Brain microvascular endothelial cell (primary cell): Measurements from ENCODE around the gene GAPVD1.
"Not testable (repeated sequence)": the region's sequence is repeated elsewhere in the genome, so short reads cannot be mapped to it uniquely, and the experiment has no call there.

Source experiments
- DNase-seq: peaks from one replicate; pipeline ENCODE4 v3.0.0-alpha.2; 2020
- H3K27ac ChIP-seq: fragments of 250-450 bp; sonication (Bioruptor Pico); 2 replicates; pipeline ENCODE4 v1.5.1; 2020; ENCODE audit warnings: mild to moderate bottlenecking, moderate library complexity
- H3K27me3 ChIP-seq: fragments of 250-450 bp; sonication (Bioruptor Pico); replicated peaks from 2 replicates; pipeline ENCODE4 v1.5.1; 2020; ENCODE audit warnings: mild to moderate bottlenecking
- H3K36me3 ChIP-seq: fragments of 250-450 bp; sonication (Bioruptor Pico); replicated peaks from 2 replicates; pipeline ENCODE4 v1.5.1; 2020; ENCODE audit warnings: mild to moderate bottlenecking
- H3K4me3 ChIP-seq: 2 replicates; pipeline ENCODE4 v1.5.1; 2011; ENCODE audit warnings: low read depth, mild to moderate bottlenecking, control low read depth, low read length, moderate library complexity
- in situ Hi-C: cut with HindIII; loops from 2 replicates; pipeline ENCODE4 v1.10.0; 2017; ENCODE audit warnings: low sequenced_read_pairs, low pct_ligation_motif_present
- TF ChIP-seq, protein P1 (sequence below): IDR thresholded peaks from 2 replicates; pipeline ENCODE4 v1.5.1; 2011; ENCODE audit warnings: low read depth, mild to moderate bottlenecking, moderate library complexity, low read length, control low read depth, inconsistent platforms; ENCODE audit errors: missing control alignments

Gene GAPVD1

GRCh38 chr9:125295657-125296056 lies 34.0 kb downstream of the GAPVD1 start:
- DNase-seq: no peak
- TF ChIP-seq, protein P1, sequence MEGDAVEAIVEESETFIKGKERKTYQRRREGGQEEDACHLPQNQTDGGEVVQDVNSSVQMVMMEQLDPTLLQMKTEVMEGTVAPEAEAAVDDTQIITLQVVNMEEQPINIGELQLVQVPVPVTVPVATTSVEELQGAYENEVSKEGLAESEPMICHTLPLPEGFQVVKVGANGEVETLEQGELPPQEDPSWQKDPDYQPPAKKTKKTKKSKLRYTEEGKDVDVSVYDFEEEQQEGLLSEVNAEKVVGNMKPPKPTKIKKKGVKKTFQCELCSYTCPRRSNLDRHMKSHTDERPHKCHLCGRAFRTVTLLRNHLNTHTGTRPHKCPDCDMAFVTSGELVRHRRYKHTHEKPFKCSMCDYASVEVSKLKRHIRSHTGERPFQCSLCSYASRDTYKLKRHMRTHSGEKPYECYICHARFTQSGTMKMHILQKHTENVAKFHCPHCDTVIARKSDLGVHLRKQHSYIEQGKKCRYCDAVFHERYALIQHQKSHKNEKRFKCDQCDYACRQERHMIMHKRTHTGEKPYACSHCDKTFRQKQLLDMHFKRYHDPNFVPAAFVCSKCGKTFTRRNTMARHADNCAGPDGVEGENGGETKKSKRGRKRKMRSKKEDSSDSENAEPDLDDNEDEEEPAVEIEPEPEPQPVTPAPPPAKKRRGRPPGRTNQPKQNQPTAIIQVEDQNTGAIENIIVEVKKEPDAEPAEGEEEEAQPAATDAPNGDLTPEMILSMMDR: no peak
- Histone ChIP-seq H3K27me3 (no peaks in the 10 kb centered on the region), H3K36me3 (peaks cover 4% of the 10 kb centered on the region), H3K4me3 (no peak overlapping the region), H3K27ac (no peak overlapping the region)
- in situ Hi-C loops: no loop called here

DNA sequence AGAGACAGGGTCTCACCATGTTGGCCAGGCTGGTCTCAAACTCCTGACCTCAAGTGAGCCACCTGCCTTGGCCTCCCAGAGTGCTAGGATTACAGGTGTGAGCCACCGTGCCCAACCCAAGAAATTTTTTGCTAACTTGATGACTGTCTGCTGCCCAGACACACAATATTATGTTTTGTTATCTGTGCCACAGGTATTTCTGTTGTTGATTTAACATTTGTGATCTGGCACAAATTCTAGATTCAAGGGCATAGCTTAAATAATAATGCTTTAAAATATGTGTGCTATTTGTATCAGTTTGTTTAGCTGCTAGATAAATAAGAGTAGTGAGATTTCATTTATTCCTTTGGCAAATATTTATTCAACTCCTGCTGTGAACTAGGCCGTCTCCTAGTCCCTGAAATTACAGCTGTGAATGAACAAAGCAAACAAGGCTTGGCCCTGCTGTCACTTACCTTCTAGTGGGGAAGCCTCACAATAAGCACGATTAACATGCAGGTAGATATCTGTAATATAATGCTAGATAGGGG lies 35.3 kb downstream of the GAPVD1 start:
- no peak for DNase-seq
- in situ Hi-C loops: no loop called here
- TF ChIP-seq, protein P1: no peak

GRCh38 chr9:125297917-125298316 lies 36.3 kb downstream of the GAPVD1 start:
- no peaks in the 10 kb centered on the region for H3K27me3 ChIP-seq
- in situ Hi-C loops: no loop called here
- H3K36me3 ChIP-seq: peaks cover 12% of the 10 kb centered on the region
- no peak overlapping the region for H3K27ac ChIP-seq
- no peak for DNase-seq
- H3K4me3 ChIP-seq: no peak overlapping the region
- TF ChIP-seq, protein P1: no peak

More for the DNA sequence above, 35.3 kb downstream of the GAPVD1 start:
- no peak overlapping the region for H3K27ac ChIP-seq
- H3K36me3 ChIP-seq: peaks cover 4% of the 10 kb centered on the region
- H3K27me3 ChIP-seq: no peaks in the 10 kb centered on the region
- H3K4me3 ChIP-seq: no peak overlapping the region

DNA sequence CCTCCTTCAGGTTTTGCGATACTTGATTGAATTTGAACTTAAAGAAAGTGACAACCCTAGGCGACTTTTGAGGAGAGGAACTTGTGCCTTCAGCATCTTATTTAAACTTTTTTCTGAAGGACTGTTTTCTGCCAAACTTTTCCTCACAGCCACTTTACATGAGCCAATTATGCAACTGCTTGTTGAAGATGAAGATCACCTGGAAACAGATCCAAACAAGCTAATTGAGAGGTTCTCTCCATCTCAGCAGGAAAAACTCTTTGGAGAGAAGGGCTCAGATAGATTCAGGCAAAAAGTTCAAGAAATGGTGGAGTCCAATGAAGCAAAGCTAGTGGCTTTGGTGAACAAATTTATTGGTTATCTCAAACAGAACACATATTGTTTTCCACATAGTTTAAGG lies 40.6 kb downstream of the GAPVD1 start:
- in situ Hi-C loops: no loop called here
- no peak for DNase-seq
- TF ChIP-seq, protein P1: no peak
- Histone ChIP-seq H3K36me3 (peaks cover 20% of the 10 kb centered on the region), H3K27ac (no peak overlapping the region), H3K4me3 (no peak overlapping the region), H3K27me3 (no peaks in the 10 kb centered on the region)

GRCh38 chr9:125304273-125304672 lies 42.6 kb downstream of the GAPVD1 start:
- no peaks in the 10 kb centered on the region for H3K27me3 ChIP-seq
- in situ Hi-C loops: no loop called here
- H3K36me3 ChIP-seq: peaks cover 28% of the 10 kb centered on the region
- H3K4me3 ChIP-seq: no peak overlapping the region
- TF ChIP-seq, protein P1: no peak
- no peak for DNase-seq
- no peak overlapping the region for H3K27ac ChIP-seq

- Histone ChIP-seq H3K27ac (no peak overlapping the region), H3K36me3 (peaks cover 52% of the 10 kb centered on the region), H3K27me3 (no peaks in the 10 kb centered on the region), H3K4me3 (no peak overlapping the region)
- in situ Hi-C loops: no loop called here
- TF ChIP-seq, protein P1: no peak
- DNase-seq: no peak
These were observed 50.8 kb downstream of the GAPVD1 start for GRCh38 chr9:125312411-125312810.

GRCh38 chr9:125316359-125316758 lies 54.7 kb downstream of the GAPVD1 start:
- in situ Hi-C loops, DNase-seq, H3K27me3 ChIP-seq, H3K4me3 ChIP-seq, H3K27ac ChIP-seq: not testable (repeated sequence)
- peaks cover 46% of the 10 kb centered on the region for H3K36me3 ChIP-seq
